SK-N-SH (cell line): Measurements from ENCODE around the gene METTL15. TPM values are rescaled to one million over a fixed set of nuclear protein-coding genes. Genes with fewer than 3 reads are reported as not detected.

Experiments used
- CTCF ChIA-PET: fragments of 300-600, 350-600 bp; formaldehyde crosslinking; extraction: SDS; loops from one replicate; lab custom pipeline; 2021; lab: Yijun Ruan, JAX
- POLR2A ChIA-PET: fragments of 350-600 bp; sonication (Branson Sonifier 250); formaldehyde crosslinking; extraction: SDS; loops from one replicate; lab custom pipeline; 2020; ENCODE audit warnings: antibody characterized with exemption, inconsistent platforms; lab: Yijun Ruan, JAX
- DNase-seq: peaks from one replicate; pipeline ENCODE4 v3.0.0; 2012
- H2AFZ ChIP-seq: fragments of 200-600 bp; sonication (generic); 2 replicates; pipeline ENCODE4 v1.8.1; 2016; ENCODE audit warnings: antibody characterized with exemption, mild to moderate bottlenecking, low read depth
- H3F3A ChIP-seq: fragments of 200-600 bp; sonication (generic); replicated peaks from 2 replicates; pipeline ENCODE3; 2016; ENCODE audit warnings: antibody characterized with exemption, mild to moderate bottlenecking; ENCODE audit not compliant: insufficient read depth
- H3K27ac ChIP-seq, 2 experiments: fragments of 200-500 bp in 1 of 2; fragments of 200-600 bp in 1 of 2; sonication (Bioruptor generic) in 1 of 2; sonication (generic), shearing (Covaris generic) in 1 of 2; 2 replicates each; pipeline versions ENCODE4 v1.5.1 to v1.6.1; 2014 to 2016; ENCODE audit warnings: low read depth in 2 of 2, inconsistent platforms in 1 of 2, low read length in 1 of 2, mild to moderate bottlenecking in 1 of 2, mixed read lengths in 1 of 2
- H3K27me3 ChIP-seq: fragments of 200-600 bp; sonication (generic), shearing (Covaris generic); 2 replicates; pipeline ENCODE4 v1.6.1; 2016; ENCODE audit warnings: mixed run types; ENCODE audit not compliant: insufficient read depth
- H3K36me3 ChIP-seq, 2 experiments: fragments of 200-500 bp in 1 of 2; fragments of 200-600 bp in 1 of 2; sonication (Bioruptor generic) in 1 of 2; sonication (generic) in 1 of 2; replicated peaks in 1 of 2; 2 replicates each; pipeline versions ENCODE3 to v1.5.1; 2014 to 2016; ENCODE audit warnings: low read length in 1 of 2, mild to moderate bottlenecking in 1 of 2; ENCODE audit not compliant: insufficient read depth in 2 of 2, control insufficient read depth in 1 of 2
- H3K4me1 ChIP-seq, 2 experiments: fragments of 200-500 bp in 1 of 2; fragments of 200-600 bp in 1 of 2; sonication (Bioruptor generic) in 1 of 2; sonication (generic), shearing (Covaris generic) in 1 of 2; 2 replicates each; pipeline versions ENCODE4 v1.5.1 to v1.6.1; 2014 to 2016; ENCODE audit warnings: low read depth in 1 of 2, low read length in 1 of 2, mixed run types in 1 of 2; ENCODE audit not compliant: insufficient read depth in 2 of 2, control insufficient read depth in 1 of 2
- H3K4me2 ChIP-seq: fragments of 200-600 bp; sonication (generic), shearing (Covaris generic); 2 replicates; pipeline ENCODE4 v1.6.1; 2017; ENCODE audit warnings: mixed run types
- H3K4me3 ChIP-seq, 2 experiments: fragments of 200-500 bp in 1 of 2; fragments of 200-600 bp in 1 of 2; sonication (Bioruptor generic) in 1 of 2; sonication (generic), shearing (Covaris generic) in 1 of 2; 2 replicates each; pipeline versions ENCODE4 v1.5.1 to v1.8.1; 2014 to 2016; ENCODE audit warnings: low read depth in 2 of 2, inconsistent platforms in 1 of 2, low read length in 1 of 2, mild to moderate bottlenecking in 1 of 2, mixed read lengths in 1 of 2, moderate library complexity in 1 of 2
- H3K79me2 ChIP-seq: fragments of 200-600 bp; sonication (generic); 2 replicates; pipeline ENCODE4 v1.8.1; 2017; ENCODE audit warnings: mild to moderate bottlenecking; ENCODE audit not compliant: insufficient read depth
- H3K9ac ChIP-seq: fragments of 200-600 bp; sonication (generic); 2 replicates; pipeline ENCODE4 v1.6.1; 2017; ENCODE audit warnings: mixed run types
- H3K9me2 ChIP-seq: fragments of 200-600 bp; sonication (generic); 2 replicates; pipeline ENCODE4 v1.6.1; 2017; ENCODE audit warnings: mixed run types
- H3K9me3 ChIP-seq: fragments of 200-600 bp; sonication (generic); 2 replicates; pipeline ENCODE4 v1.6.1; 2017; ENCODE audit warnings: mixed run types, mild to moderate bottlenecking, moderate library complexity
- H4K20me1 ChIP-seq: fragments of 200-600 bp; sonication (generic); 2 replicates; pipeline ENCODE4 v1.6.1; 2017; ENCODE audit warnings: mild to moderate bottlenecking, mixed run types; ENCODE audit not compliant: insufficient read depth
- CHD2 ChIP-seq: fragments of 150-350 bp; IDR thresholded peaks from 2 replicates; pipeline ENCODE4 v1.6.1; 2018; ENCODE audit warnings: low read length; ENCODE audit not compliant: partially characterized antibody
- FOXJ3 ChIP-seq: sonication (generic); formaldehyde crosslinking; IDR thresholded peaks from 2 replicates; pipeline ENCODE4 v1.5.1; 2020; ENCODE audit warnings: mild to moderate bottlenecking, missing genetic modification reagents
- IRF3 ChIP-seq: fragments of 150-350 bp; IDR thresholded peaks from 2 replicates; pipeline ENCODE4 v1.6.1; 2016; ENCODE audit warnings: mild to moderate bottlenecking, low read depth, low read length
- MEF2A ChIP-seq: IDR thresholded peaks from 2 replicates; pipeline ENCODE4 v1.4.0; 2012; ENCODE audit warnings: low read depth, borderline replicate concordance
- NFIC ChIP-seq: IDR thresholded peaks from 2 replicates; pipeline ENCODE4 v1.4.0; 2012; ENCODE audit warnings: borderline replicate concordance
- PBX3 ChIP-seq: IDR thresholded peaks from 2 replicates; pipeline ENCODE4; 2012
- POLR2AphosphoS5 ChIP-seq: IDR thresholded peaks from 2 replicates; pipeline ENCODE4 v1.6.1; 2012; ENCODE audit warnings: low read depth, low read length
- RAD21 ChIP-seq: IDR thresholded peaks from 2 replicates; pipeline ENCODE4 v1.6.1; 2012; ENCODE audit warnings: mild to moderate bottlenecking, low read length
- RFX5 ChIP-seq: IDR thresholded peaks from 2 replicates; pipeline ENCODE4 v1.6.1; 2012; ENCODE audit warnings: mild to moderate bottlenecking, improper control_type of control experiment, low read length
- RXRA ChIP-seq: IDR thresholded peaks from 2 replicates; pipeline ENCODE4 v1.4.0; 2012; ENCODE audit warnings: low read depth, mild to moderate bottlenecking, borderline replicate concordance
- SIN3A ChIP-seq: IDR thresholded peaks from 2 replicates; pipeline ENCODE4 v1.6.1; 2012; ENCODE audit warnings: low read depth, mild to moderate bottlenecking, low read length, moderate library complexity, borderline replicate concordance
- SMC3 ChIP-seq: IDR thresholded peaks from 2 replicates; pipeline ENCODE4 v1.6.1; 2012; ENCODE audit warnings: low read depth, low read length, improper control_type of control experiment
- TAF1 ChIP-seq: IDR thresholded peaks from 2 replicates; pipeline ENCODE4 v1.6.1; 2012; ENCODE audit warnings: low read depth, mild to moderate bottlenecking, low read length, moderate library complexity, borderline replicate concordance
- TCF12 ChIP-seq: IDR thresholded peaks from 2 replicates; pipeline ENCODE4 v1.4.0; 2012
- USF2 ChIP-seq: fragments of 150-350 bp; IDR thresholded peaks from 2 replicates; pipeline ENCODE4 v1.6.1; 2017; ENCODE audit warnings: antibody characterized with exemption, low read length, low read depth, borderline replicate concordance
- ZBTB33 ChIP-seq: IDR thresholded peaks from 2 replicates; pipeline ENCODE4 v1.4.0; 2012; ENCODE audit warnings: low read depth, borderline replicate concordance
- WGBS: methylation state at CpG from one replicate; pipeline ENCODE4 v1.1.6; 2017; ENCODE audit warnings: low lambda C conversion rate; 5-methylcytosine and 5-hydroxymethylcytosine counted together
- polyA plus RNA-seq, 3 experiments: library from polyadenylated mRNA; depleted of rRNA; stranded (reverse); fragments of >200 nt; gene quantifications; 2 replicates each; pipeline ENCODE4 v1.2.3, GENCODE V29; 2012
- TF ChIP-seq, protein P1 (sequence below): fragments of 200-600 bp; sonication (generic); IDR thresholded peaks from 2 replicates; pipeline ENCODE4 v1.6.1; 2017; ENCODE audit warnings: antibody characterized with exemption, mild to moderate bottlenecking, moderate library complexity

The METTL15 gene
- polyA plus RNA-seq, 1 of the 3 experiments (the other 2 are of a cell fraction), result 4.7 TPM

DNA sequence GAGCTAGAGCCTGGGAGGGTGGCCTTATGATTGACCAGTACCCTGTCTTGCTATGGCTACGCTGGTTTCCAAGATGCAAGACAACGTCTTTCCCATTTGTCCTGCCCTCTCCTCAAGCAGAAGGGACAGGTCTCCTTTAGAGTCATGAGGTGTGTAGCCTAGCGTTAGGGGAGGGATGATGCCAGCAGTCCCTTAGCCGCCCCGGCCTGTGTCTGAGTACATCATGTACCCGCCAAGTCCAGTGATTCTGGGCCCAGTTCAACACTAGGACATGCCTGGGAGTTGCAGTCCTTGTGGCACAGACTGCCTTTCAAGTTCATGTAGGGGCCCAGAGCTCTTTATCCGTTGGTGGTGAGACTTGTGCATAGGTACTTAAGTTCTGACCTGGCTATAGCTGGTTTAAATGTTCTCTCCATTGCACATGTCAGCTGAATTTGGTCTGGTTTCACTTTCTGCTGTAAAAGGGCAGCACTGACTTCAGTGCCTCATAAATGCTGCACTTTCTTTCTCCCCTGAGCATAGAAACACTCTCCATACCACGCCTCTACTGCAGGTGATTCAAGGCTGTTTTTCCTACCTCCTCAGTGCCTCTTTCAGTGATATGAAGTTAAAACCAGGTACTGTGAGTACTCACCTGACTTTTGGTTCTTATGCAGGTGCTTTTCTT lies 151.1 kb downstream of the METTL15 start:
- H3K9me2 ChIP-seq, result no peaks in the 10 kb centered on the region
- no peaks in the 10 kb centered on the region for H3K27me3 ChIP-seq
- DNase-seq, result no peak
- H3F3A ChIP-seq, result no peaks in the 10 kb centered on the region
- POLR2A ChIA-PET, result no interaction called here
- H3K4me1 ChIP-seq, result no peaks in the 10 kb centered on the region
- TF ChIP-seq RXRA (no peak), TAF1 (no peak), RFX5 (no peak), CHD2 (no peak), RAD21 (no peak), PBX3 (no peak), POLR2AphosphoS5 (no peak), ZBTB33 (no peak), SIN3A (no peak), NFIC (no peak), TCF12 (no peak)
- TF ChIP-seq, all 33 proteins: peak for 0
- Histone ChIP-seq H4K20me1 (no peaks in the 10 kb centered on the region), H3K36me3 (peaks cover 0 to 17% of the 10 kb centered on the region in 2 experiments), H3K9me3 (0 out of 2 replicates have a peak, but pooled peaks cover 6% of the 10 kb centered on the region), H3K79me2 (peaks cover 4% of the 10 kb centered on the region; the same call in 1 of the 2 replicates), H3K4me3 (no peak overlapping the region), H3K4me2 (no peak overlapping the region), H3K9ac (no peak overlapping the region), H2AFZ (no peak overlapping the region), H3K27ac (no peak overlapping the region)
- WGBS, result 94% methylated on average over 4 of the region's 8 CpGs
- CTCF ChIA-PET, result no interaction called here

GRCh38 chr11:28268925-28269324 lies 160.7 kb downstream of the METTL15 start:
- Histone ChIP-seq H3K79me2 (0 out of 2 replicates have a peak, but pooled peaks cover 2% of the 10 kb centered on the region), H3K36me3 (no peaks in the 10 kb centered on the region), H3K27ac (no peak overlapping the region), H3K27me3 (no peaks in the 10 kb centered on the region), H3K4me2 (no peak overlapping the region)
- POLR2A ChIA-PET, result no interaction called here
- 94% methylated on average over 3 of the region's 3 CpGs for WGBS
- TF ChIP-seq FOXJ3 (CRISPR knock-in tag), result no peak
- no peak for TF ChIP-seq IRF3
- TF ChIP-seq USF2, result no peak
- no peak for TF ChIP-seq TCF12
- TF ChIP-seq, protein P1, sequence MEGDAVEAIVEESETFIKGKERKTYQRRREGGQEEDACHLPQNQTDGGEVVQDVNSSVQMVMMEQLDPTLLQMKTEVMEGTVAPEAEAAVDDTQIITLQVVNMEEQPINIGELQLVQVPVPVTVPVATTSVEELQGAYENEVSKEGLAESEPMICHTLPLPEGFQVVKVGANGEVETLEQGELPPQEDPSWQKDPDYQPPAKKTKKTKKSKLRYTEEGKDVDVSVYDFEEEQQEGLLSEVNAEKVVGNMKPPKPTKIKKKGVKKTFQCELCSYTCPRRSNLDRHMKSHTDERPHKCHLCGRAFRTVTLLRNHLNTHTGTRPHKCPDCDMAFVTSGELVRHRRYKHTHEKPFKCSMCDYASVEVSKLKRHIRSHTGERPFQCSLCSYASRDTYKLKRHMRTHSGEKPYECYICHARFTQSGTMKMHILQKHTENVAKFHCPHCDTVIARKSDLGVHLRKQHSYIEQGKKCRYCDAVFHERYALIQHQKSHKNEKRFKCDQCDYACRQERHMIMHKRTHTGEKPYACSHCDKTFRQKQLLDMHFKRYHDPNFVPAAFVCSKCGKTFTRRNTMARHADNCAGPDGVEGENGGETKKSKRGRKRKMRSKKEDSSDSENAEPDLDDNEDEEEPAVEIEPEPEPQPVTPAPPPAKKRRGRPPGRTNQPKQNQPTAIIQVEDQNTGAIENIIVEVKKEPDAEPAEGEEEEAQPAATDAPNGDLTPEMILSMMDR, result no peak
- no peak for TF ChIP-seq SMC3
- no peak for TF ChIP-seq MEF2A
- TF ChIP-seq POLR2AphosphoS5, result no peak
- TF ChIP-seq, all 33 proteins: peak for 0
- H3K9ac ChIP-seq, result no peak overlapping the region
- no peaks in the 10 kb centered on the region for H3F3A ChIP-seq
- H2AFZ ChIP-seq, result no peak overlapping the region
- no peaks in the 10 kb centered on the region for H3K9me2 ChIP-seq
- no peak overlapping the region for H3K4me3 ChIP-seq
- no peak for DNase-seq
- H3K9me3 ChIP-seq, result no peaks in the 10 kb centered on the region
- H4K20me1 ChIP-seq, result no peaks in the 10 kb centered on the region
- H3K4me1 ChIP-seq, result no peaks in the 10 kb centered on the region
- CTCF ChIA-PET, result interaction anchor here (1.5 kb wide), 1 partner anchor 16 kb away, joined by 4 read pairs; no protein-coding TSS in a partner anchor
